PFSK-1 (cell line): Measurements from ENCODE around the gene AOAH.

Source experiments
- FOXP2 ChIP-seq: optimal IDR thresholded peaks from 2 replicates; pipeline ENCODE3; 2011; ENCODE audit warnings: borderline replicate concordance, control low read depth, inconsistent platforms; ENCODE audit not compliant: insufficient read depth; ENCODE audit errors: extremely low read length, extremely low read depth
- POLR2AphosphoS5 ChIP-seq: IDR thresholded peaks from 2 replicates; pipeline ENCODE4 v1.6.1; 2012; ENCODE audit warnings: low read depth, mild to moderate bottlenecking, control low read depth, low read length, moderate library complexity
- SIN3A ChIP-seq: IDR thresholded peaks from 2 replicates; pipeline ENCODE4 v1.6.1; 2012; ENCODE audit warnings: mild to moderate bottlenecking, low read length, moderate library complexity, borderline replicate concordance; ENCODE audit not compliant: insufficient read depth
- TAF1 ChIP-seq: IDR thresholded peaks from 2 replicates; pipeline ENCODE4 v1.6.1; 2012; ENCODE audit warnings: low read length, control low read depth, borderline replicate concordance; ENCODE audit not compliant: insufficient read depth
- TF ChIP-seq, protein P1 (sequence below), 2 experiments: IDR thresholded peaks; 2 replicates each; pipeline versions ENCODE4 v1.6.1 to v1.8.0; 2011 to 2012; ENCODE audit warnings: low read depth in 2 of 2, low read length in 2 of 2, control low read depth in 1 of 2, inconsistent platforms in 1 of 2, mild to moderate bottlenecking in 1 of 2, moderate library complexity in 1 of 2; ENCODE audit not compliant: insufficient read depth in 1 of 2

The AOAH gene

DNA sequence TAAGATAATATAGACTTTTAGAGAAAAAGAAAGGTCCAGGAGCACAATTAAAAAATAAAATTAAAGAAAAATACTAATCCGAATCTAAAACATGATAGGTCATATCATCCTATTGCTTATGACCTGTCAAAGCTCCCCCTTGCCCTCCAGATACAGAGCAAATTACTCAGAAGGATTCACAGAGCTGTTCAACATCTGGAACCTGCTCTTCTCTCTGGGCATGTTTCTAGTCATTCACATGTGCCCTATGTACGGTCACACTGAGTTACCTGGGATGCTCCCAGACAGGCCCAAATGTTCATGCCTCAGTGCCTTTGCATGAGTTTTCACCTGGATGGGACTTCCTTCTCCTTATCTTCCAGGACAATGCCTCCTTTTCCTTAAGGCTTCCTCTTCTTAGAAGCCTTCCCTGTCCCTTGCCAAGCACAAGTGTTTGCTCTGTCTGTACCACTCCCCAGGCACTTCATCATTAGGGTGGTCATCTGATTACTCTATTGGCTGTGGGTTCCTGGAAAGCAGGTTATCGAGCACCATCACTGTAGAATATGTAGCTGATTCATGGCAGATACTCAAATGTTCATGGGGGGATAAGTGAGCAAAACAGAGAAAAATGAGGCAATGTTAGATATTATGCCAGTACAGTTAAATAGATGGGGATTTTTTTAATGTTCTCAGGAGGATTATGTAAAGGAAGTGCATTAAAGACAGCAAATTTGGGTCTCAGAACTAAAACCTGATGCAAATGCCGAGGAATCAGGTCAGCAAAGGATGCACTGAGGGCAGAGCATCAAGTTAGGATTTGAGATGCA, 12.0 kb upstream of the AOAH start:
- TF ChIP-seq, protein P1, sequence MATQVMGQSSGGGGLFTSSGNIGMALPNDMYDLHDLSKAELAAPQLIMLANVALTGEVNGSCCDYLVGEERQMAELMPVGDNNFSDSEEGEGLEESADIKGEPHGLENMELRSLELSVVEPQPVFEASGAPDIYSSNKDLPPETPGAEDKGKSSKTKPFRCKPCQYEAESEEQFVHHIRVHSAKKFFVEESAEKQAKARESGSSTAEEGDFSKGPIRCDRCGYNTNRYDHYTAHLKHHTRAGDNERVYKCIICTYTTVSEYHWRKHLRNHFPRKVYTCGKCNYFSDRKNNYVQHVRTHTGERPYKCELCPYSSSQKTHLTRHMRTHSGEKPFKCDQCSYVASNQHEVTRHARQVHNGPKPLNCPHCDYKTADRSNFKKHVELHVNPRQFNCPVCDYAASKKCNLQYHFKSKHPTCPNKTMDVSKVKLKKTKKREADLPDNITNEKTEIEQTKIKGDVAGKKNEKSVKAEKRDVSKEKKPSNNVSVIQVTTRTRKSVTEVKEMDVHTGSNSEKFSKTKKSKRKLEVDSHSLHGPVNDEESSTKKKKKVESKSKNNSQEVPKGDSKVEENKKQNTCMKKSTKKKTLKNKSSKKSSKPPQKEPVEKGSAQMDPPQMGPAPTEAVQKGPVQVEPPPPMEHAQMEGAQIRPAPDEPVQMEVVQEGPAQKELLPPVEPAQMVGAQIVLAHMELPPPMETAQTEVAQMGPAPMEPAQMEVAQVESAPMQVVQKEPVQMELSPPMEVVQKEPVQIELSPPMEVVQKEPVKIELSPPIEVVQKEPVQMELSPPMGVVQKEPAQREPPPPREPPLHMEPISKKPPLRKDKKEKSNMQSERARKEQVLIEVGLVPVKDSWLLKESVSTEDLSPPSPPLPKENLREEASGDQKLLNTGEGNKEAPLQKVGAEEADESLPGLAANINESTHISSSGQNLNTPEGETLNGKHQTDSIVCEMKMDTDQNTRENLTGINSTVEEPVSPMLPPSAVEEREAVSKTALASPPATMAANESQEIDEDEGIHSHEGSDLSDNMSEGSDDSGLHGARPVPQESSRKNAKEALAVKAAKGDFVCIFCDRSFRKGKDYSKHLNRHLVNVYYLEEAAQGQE (IDR thresholded peaks at IDR 0.05; ENCODE audit: insufficient read depth in 1 of 2, low read depth in 2 of 2, low read length in 2 of 2) = no peak
- no peak for TF ChIP-seq SIN3A
- no peak for TF ChIP-seq FOXP2
- TF ChIP-seq POLR2AphosphoS5 = no peak
- TF ChIP-seq TAF1 = no peak

DNA sequence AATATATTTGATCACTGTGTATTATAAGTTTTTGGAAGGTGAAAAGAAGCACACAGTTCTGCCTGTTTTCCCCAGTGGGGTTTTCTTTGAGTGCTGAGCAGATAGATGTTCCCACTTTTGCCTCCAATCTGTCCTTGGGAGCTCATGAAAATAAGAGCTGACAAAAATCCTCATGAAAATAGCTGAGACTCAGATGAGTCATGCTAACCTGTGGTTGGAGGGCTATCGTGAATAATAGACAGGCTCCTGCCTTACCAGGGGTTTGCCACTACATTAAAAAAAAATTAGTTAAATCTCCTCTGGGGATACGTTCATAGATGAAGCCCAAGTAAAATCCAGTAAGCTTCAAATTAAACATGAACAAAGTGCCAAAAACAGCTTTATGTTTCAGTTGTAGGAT, 10.9 kb upstream of the AOAH start:
- TF ChIP-seq POLR2AphosphoS5 (no peak), SIN3A (no peak), FOXP2 (no peak), TAF1 (no peak)
- TF ChIP-seq, protein P1 (IDR thresholded peaks at IDR 0.05; ENCODE audit: insufficient read depth in 1 of 2, low read depth in 2 of 2, low read length in 2 of 2) = no peak

DNA sequence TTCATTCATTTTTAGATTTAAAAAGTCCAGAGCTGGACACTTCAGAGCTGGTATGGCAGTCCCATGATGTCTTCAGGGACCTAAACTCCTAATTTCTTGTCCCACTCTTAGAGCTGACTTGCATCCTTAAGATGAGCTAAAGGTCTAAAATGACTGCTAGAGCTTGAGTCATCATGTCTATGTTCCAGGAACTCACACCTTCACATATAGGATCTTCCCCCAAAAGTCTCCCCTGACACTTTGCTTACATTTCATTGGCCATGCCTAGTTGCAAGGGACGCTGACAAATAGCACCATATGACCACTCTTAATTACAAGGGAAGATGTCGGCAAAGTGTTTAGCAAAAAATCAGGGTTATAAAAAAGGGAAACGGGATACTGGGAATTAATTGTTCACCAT, 10.4 kb upstream of the AOAH start:
- TF ChIP-seq POLR2AphosphoS5 (no peak), TAF1 (no peak), SIN3A (no peak), FOXP2 (no peak)
- TF ChIP-seq, protein P1 (IDR thresholded peaks at IDR 0.05; ENCODE audit: insufficient read depth in 1 of 2, low read depth in 2 of 2, low read length in 2 of 2) = no peak

DNA sequence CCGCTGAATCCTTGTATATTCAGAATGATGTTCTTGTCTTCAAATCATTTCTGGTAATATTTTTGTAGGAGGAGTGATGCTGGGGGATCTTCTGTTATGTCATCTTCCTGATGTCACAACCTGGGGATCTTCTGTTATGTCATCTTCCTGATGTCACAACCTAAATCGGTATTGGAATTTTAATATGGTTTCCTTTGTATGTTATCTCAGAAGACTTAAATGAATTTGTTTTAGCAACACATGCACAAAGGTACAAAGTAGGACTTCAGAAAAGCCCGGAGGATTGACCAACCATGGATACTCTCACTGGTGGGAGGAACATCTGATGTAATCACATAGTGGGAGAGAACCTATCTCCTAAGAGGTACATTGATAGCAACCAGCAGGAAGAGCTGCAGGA, 9.1 kb upstream of the AOAH start:
- TF ChIP-seq FOXP2 = no peak
- no peak for TF ChIP-seq POLR2AphosphoS5
- TF ChIP-seq SIN3A = no peak
- no peak for TF ChIP-seq TAF1
- TF ChIP-seq, protein P1 (IDR thresholded peaks at IDR 0.05; ENCODE audit: insufficient read depth in 1 of 2, low read depth in 2 of 2, low read length in 2 of 2) = no peak

DNA sequence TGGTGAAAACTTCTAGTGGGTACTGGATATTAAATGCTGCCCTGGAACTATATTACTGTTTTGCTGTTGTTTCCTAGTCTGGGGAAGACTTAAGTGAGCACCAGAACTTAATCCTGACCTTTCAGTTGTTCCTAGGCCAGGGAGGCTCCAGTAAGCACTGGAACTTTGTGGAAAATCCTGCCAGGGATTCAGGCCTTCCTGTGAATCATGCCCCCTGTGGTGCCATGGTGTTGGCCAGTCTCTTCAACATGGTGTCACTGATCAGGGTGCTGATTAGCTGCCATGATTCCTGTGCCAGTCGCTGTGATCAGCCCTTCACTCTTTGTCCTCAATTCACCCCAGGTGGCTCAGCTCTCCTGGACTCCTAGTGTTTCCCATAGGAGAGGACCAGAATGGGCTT, 8.5 kb upstream of the AOAH start:
- TF ChIP-seq TAF1 (no peak), FOXP2 (no peak), POLR2AphosphoS5 (no peak), SIN3A (no peak)
- TF ChIP-seq, protein P1 (IDR thresholded peaks at IDR 0.05; ENCODE audit: insufficient read depth in 1 of 2, low read depth in 2 of 2, low read length in 2 of 2) = no peak
